Ammon's horn (tissue), 1 donor: ENCODE data around the gene FBXL12.
A peak's percentile ranks its signal among the peaks of the same experiment; 100 is the strongest.
"Not testable (repeated sequence)": the region's sequence is repeated elsewhere in the genome, so short reads cannot be mapped to it uniquely, and the experiment has no call there.

ENCODE experiments used
- DNase-seq: peaks from one replicate; pipeline ENCODE4 v3.0.0-alpha.2; 2016; ENCODE audit warnings: low spot score

Gene FBXL12

GRCh38 chr19:9792206-9793070 lies 26.4 kb downstream of the FBXL12 start:
- DNase-seq, result peak; percentile 96

GRCh38 chr19:9791552-9792205 lies 27.2 kb downstream of the FBXL12 start:
- peak; percentile 97 for DNase-seq

GRCh38 chr19:9791073-9791367 lies 27.9 kb downstream of the FBXL12 start:
- not testable (repeated sequence) for DNase-seq

- not testable (repeated sequence) for DNase-seq
These were observed 29.3 kb downstream of the FBXL12 start for GRCh38 chr19:9789579-9789978.

GRCh38 chr19:9789066-9789465 lies 29.8 kb downstream of the FBXL12 start:
- no peak for DNase-seq

GRCh38 chr19:9788604-9789003 lies 30.3 kb downstream of the FBXL12 start:
- DNase-seq, result not testable (repeated sequence)

- no peak for DNase-seq
These were observed 32.1 kb downstream of the FBXL12 start for GRCh38 chr19:9786819-9787218.

GRCh38 chr19:9786342-9786741 lies 32.5 kb downstream of the FBXL12 start:
- no peak for DNase-seq

- peak; percentile 96 for DNase-seq
These were observed 33.2 kb downstream of the FBXL12 start for GRCh38 chr19:9785367-9786331.

- DNase-seq, result not testable (repeated sequence)
These were observed 34.7 kb downstream of the FBXL12 start for GRCh38 chr19:9784163-9784496.

GRCh38 chr19:9782338-9782737 lies 36.5 kb downstream of the FBXL12 start:
- no peak for DNase-seq

GRCh38 chr19:9768175-9769112 lies 50.4 kb downstream of the FBXL12 start, which contains the start of gene ZNF846:
ZNF846 (minus strand) TSS chr19:9768738; CDS start chr19:9764950, 3,788 bp downstream.
- DNase-seq, result peak; percentile 96
